ENCODE data around the gene KIAA1217. TPM values are rescaled to one million over a fixed set of nuclear protein-coding genes. Genes with fewer than 3 reads are reported as not detected.
A peak's percentile ranks its signal among the peaks of the same experiment; 100 is the strongest.

KIAA1217 gene
- total and polyA plus RNA-seq, 3 experiments from 2014 or later = 0.20 TPM; not detected in 2

DNA sequence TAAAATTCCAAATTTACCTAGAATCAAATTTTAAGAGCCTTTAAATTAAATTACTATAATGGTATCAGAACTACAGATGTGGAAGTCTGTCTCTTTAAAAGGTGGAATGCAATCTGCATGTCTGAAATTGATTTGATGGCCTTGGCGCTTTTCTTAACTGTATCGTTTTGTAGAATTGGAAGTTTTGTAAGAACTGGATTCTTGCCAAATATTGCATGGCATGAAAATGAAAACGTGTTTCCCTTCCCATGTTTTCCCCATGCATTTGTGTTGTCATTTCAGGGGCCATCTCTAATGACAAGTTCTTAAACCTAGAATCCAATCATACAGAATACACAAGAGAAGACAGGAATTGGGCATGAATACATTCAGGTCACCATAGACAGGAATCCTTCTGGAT, 162.5 kb downstream of the KIAA1217 start:
- peaks cover 0 to 14% (median 0%) of the 10 kb centered on the region in 5 donors for H3K9me3 Mint-ChIP-seq
- ChIA-PET POLR2A (no interaction called here), CTCF (no interaction called here)

GRCh38 chr10:24374134-24374915, 165.4 kb downstream of the KIAA1217 start:
- no peaks in the 10 kb centered on the region for H3K36me3 Mint-ChIP-seq
- no peaks in the 10 kb centered on the region for H3K27me3 ChIP-seq (ENCODE audit: insufficient read depth, low read length, poor library complexity, severe bottlenecking)
- ChIA-PET CTCF (no interaction called here), POLR2A (no interaction called here)
- H3K4me3 ChIP-seq (ENCODE audit: low read length) = no peak overlapping the region
- H3K27ac Mint-ChIP-seq = no peak overlapping the region
- DNase-seq = no peak
- no peak overlapping the region for H3K4me3 Mint-ChIP-seq
- H3K27ac ChIP-seq (ENCODE audit: low read depth, low read length) = no peak overlapping the region
- H3K4me1 Mint-ChIP-seq = peaks cover 0 to 5% (median 0%) of the 10 kb centered on the region in 3 donors
- no peaks in the 10 kb centered on the region for H3K4me1 ChIP-seq (ENCODE audit: insufficient read depth, low read length)
- peaks cover 0 to 14% (median 0%) of the 10 kb centered on the region in 5 donors for H3K9me3 Mint-ChIP-seq
- no peaks in the 10 kb centered on the region for H3K36me3 ChIP-seq (ENCODE audit: insufficient read depth, low read length)
- H3K27me3 Mint-ChIP-seq = no peaks in the 10 kb centered on the region
- no peaks in the 10 kb centered on the region for H3K9me3 ChIP-seq (ENCODE audit: low read length)

More for the DNA sequence above, 162.5 kb downstream of the KIAA1217 start:
- no peaks in the 10 kb centered on the region for H3K36me3 ChIP-seq (ENCODE audit: insufficient read depth, low read length)
- no peaks in the 10 kb centered on the region for H3K9me3 ChIP-seq (ENCODE audit: low read length)
- H3K36me3 Mint-ChIP-seq = no peaks in the 10 kb centered on the region
- H3K27ac ChIP-seq (ENCODE audit: low read depth, low read length) = no peak overlapping the region
- H3K4me1 ChIP-seq (ENCODE audit: insufficient read depth, low read length) = no peaks in the 10 kb centered on the region
- no peak overlapping the region for H3K27ac Mint-ChIP-seq
- H3K4me1 Mint-ChIP-seq = no peaks in the 10 kb centered on the region
- H3K4me3 ChIP-seq (ENCODE audit: low read length) = no peak overlapping the region
- no peak overlapping the region for H3K4me3 Mint-ChIP-seq
- DNase-seq = no peak
- H3K27me3 ChIP-seq (ENCODE audit: insufficient read depth, low read length, poor library complexity, severe bottlenecking) = no peaks in the 10 kb centered on the region
- H3K27me3 Mint-ChIP-seq = no peaks in the 10 kb centered on the region

DNA sequence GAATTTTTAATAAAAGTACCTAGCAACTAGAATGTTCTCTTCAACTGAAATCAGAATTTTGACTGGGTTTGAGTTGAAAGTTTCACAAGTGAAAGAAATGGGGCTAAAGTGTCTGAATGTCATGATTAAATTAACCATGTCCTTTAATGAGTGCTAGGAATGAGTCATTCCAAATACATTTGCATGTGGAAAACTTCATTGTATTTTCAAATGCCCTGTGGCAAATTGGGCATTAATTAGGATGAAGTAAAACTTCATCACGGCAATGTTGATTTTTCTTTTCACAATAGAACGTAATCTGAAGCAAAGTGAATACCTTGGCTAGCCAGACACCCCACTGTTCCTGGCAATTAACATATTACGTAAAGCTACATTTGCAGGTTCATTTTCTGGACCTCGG, 166.6 kb downstream of the KIAA1217 start:
- peaks cover 0 to 5% (median 0%) of the 10 kb centered on the region in 3 donors for H3K4me1 Mint-ChIP-seq
- CTCF ChIA-PET = no interaction called here

GRCh38 chr10:24376731-24377130, 167.8 kb downstream of the KIAA1217 start:
- no peak overlapping the region for H3K4me3 Mint-ChIP-seq
- peaks cover 1 to 2% of the 10 kb centered on the region in 2 donors for H3K27me3 Mint-ChIP-seq
- Histone ChIP-seq H3K9me3 (ENCODE audit: low read length) (no peaks in the 10 kb centered on the region), H3K36me3 (ENCODE audit: insufficient read depth, low read length) (no peaks in the 10 kb centered on the region), H3K27ac (ENCODE audit: low read depth, low read length) (no peak overlapping the region), H3K4me1 (ENCODE audit: insufficient read depth, low read length) (no peaks in the 10 kb centered on the region), H3K4me3 (ENCODE audit: low read length) (no peak overlapping the region), H3K27me3 (ENCODE audit: insufficient read depth, low read length, poor library complexity, severe bottlenecking) (no peaks in the 10 kb centered on the region)
- peaks cover 0 to 12% (median 1%) of the 10 kb centered on the region in 5 donors for H3K9me3 Mint-ChIP-seq
- no peak for DNase-seq
- peaks cover 0 to 5% (median 0%) of the 10 kb centered on the region in 3 donors for H3K4me1 Mint-ChIP-seq
- H3K27ac Mint-ChIP-seq = no peak overlapping the region
- CTCF ChIA-PET = no interaction called here
- POLR2A ChIA-PET = no interaction called here
- no peaks in the 10 kb centered on the region for H3K36me3 Mint-ChIP-seq

More for the DNA sequence above, 166.6 kb downstream of the KIAA1217 start:
- H3K27me3 ChIP-seq (ENCODE audit: insufficient read depth, low read length, poor library complexity, severe bottlenecking) = no peaks in the 10 kb centered on the region
- Mint-ChIP-seq H3K27ac (no peak overlapping the region), H3K9me3 (peaks cover 0 to 14% (median 0%) of the 10 kb centered on the region in 5 donors), H3K36me3 (no peaks in the 10 kb centered on the region), H3K27me3 (no peaks in the 10 kb centered on the region), H3K4me3 (no peak overlapping the region)
- H3K36me3 ChIP-seq (ENCODE audit: insufficient read depth, low read length) = no peaks in the 10 kb centered on the region
- H3K4me1 ChIP-seq (ENCODE audit: insufficient read depth, low read length) = no peaks in the 10 kb centered on the region
- POLR2A ChIA-PET = no interaction called here
- H3K9me3 ChIP-seq (ENCODE audit: low read length) = no peaks in the 10 kb centered on the region
- no peak overlapping the region for H3K27ac ChIP-seq (ENCODE audit: low read depth, low read length)
- no peak for DNase-seq
- H3K4me3 ChIP-seq (ENCODE audit: low read length) = no peak overlapping the region

- no peak for DNase-seq
- no peak overlapping the region for H3K27ac ChIP-seq (ENCODE audit: low read depth, low read length)
- no peaks in the 10 kb centered on the region for H3K36me3 Mint-ChIP-seq
- H3K36me3 ChIP-seq (ENCODE audit: insufficient read depth, low read length) = no peaks in the 10 kb centered on the region
- no peaks in the 10 kb centered on the region for H3K9me3 ChIP-seq (ENCODE audit: low read length)
- peaks cover 0 to 5% (median 0%) of the 10 kb centered on the region in 3 donors for H3K4me1 Mint-ChIP-seq
- H3K4me1 ChIP-seq (ENCODE audit: insufficient read depth, low read length) = no peaks in the 10 kb centered on the region
- ChIA-PET CTCF (no interaction called here), POLR2A (no interaction called here)
- peaks cover 1 to 11% of the 10 kb centered on the region in 2 donors for H3K27me3 Mint-ChIP-seq
- no peak overlapping the region for H3K4me3 ChIP-seq (ENCODE audit: low read length)
- peaks cover 0 to 5% (median 2%) of the 10 kb centered on the region in 5 donors for H3K9me3 Mint-ChIP-seq
- peak overlapping the region in 1 of 8 donors; percentile 37 for H3K27ac Mint-ChIP-seq
- H3K27me3 ChIP-seq (ENCODE audit: insufficient read depth, low read length, poor library complexity, severe bottlenecking) = no peaks in the 10 kb centered on the region
- H3K4me3 Mint-ChIP-seq = no peak overlapping the region
Observed at GRCh38 chr10:24378126-24378920, 169.4 kb downstream of the KIAA1217 start.

GRCh38 chr10:24381235-24382010, 172.5 kb downstream of the KIAA1217 start:
- Mint-ChIP-seq H3K9me3 (peaks cover 0 to 7% (median 2%) of the 10 kb centered on the region in 5 donors), H3K4me1 (peaks cover 0 to 5% (median 0%) of the 10 kb centered on the region in 3 donors), H3K36me3 (no peaks in the 10 kb centered on the region), H3K27me3 (peaks cover 5 to 25% of the 10 kb centered on the region in 2 donors), H3K4me3 (no peak overlapping the region), H3K27ac (no peak overlapping the region)
- Histone ChIP-seq H3K4me3 (ENCODE audit: low read length) (no peak overlapping the region), H3K36me3 (ENCODE audit: insufficient read depth, low read length) (no peaks in the 10 kb centered on the region), H3K9me3 (ENCODE audit: low read length) (no peaks in the 10 kb centered on the region), H3K4me1 (ENCODE audit: insufficient read depth, low read length) (no peaks in the 10 kb centered on the region), H3K27me3 (ENCODE audit: insufficient read depth, low read length, poor library complexity, severe bottlenecking) (no peaks in the 10 kb centered on the region), H3K27ac (ENCODE audit: low read depth, low read length) (no peak overlapping the region)
- no peak for DNase-seq
- POLR2A ChIA-PET = no interaction called here
- CTCF ChIA-PET = no interaction called here

DNA sequence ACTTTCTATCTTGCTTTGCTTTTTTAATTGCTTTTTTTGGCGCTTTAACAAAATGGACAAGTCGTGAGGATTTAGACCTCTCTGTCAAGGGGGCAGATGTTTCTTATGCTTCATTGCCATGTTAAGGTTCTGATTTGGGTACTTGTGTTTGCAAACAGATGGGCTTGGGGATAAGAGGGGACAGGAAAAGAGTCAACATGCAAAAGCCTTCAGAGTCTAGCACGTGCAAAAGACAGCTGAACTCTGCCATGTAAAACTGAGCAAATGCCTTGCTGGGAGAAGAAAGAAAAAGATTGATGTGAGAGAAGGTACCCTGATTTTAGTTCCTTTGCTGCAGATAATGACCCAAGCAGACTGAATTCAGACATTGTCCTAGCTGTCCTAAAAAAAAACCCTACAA, 173.1 kb downstream of the KIAA1217 start:
- POLR2A ChIA-PET = no interaction called here
- peaks cover 0 to 6% (median 2%) of the 10 kb centered on the region in 5 donors for H3K9me3 Mint-ChIP-seq

More for the DNA sequence above, 173.1 kb downstream of the KIAA1217 start:
- CTCF ChIA-PET = no interaction called here
- H3K27me3 Mint-ChIP-seq = peaks cover 7 to 25% of the 10 kb centered on the region in 2 donors
- Histone ChIP-seq H3K4me3 (ENCODE audit: low read length) (no peak overlapping the region), H3K36me3 (ENCODE audit: insufficient read depth, low read length) (no peaks in the 10 kb centered on the region), H3K9me3 (ENCODE audit: low read length) (no peaks in the 10 kb centered on the region), H3K4me1 (ENCODE audit: insufficient read depth, low read length) (no peaks in the 10 kb centered on the region), H3K27me3 (ENCODE audit: insufficient read depth, low read length, poor library complexity, severe bottlenecking) (no peaks in the 10 kb centered on the region), H3K27ac (ENCODE audit: low read depth, low read length) (no peak overlapping the region)
- no peak for DNase-seq
- H3K27ac Mint-ChIP-seq = no peak overlapping the region
- peaks cover 0 to 5% (median 0%) of the 10 kb centered on the region in 3 donors for H3K4me1 Mint-ChIP-seq
- no peak overlapping the region for H3K4me3 Mint-ChIP-seq
- H3K36me3 Mint-ChIP-seq = no peaks in the 10 kb centered on the region
